ENCODE data around the gene EGFR.

- TF ChIP-seq CTCF (IDR thresholded peaks at IDR 0.05) (no peak), POLR2A (IDR thresholded peaks at IDR 0.05) (no peak)
These were observed 204.2 kb downstream of the EGFR start for GRCh38 chr7:55223023-55223422.

All from adrenal gland (tissue), 5 donors.